NCI-H524 treated with DMSO at 0.1 percent for 48 hours (cell line): ENCODE results near the gene PIEZO2.

ENCODE experiments used
- DNase-seq: peaks from one replicate; lab custom pipeline; 2025; lab: John Stamatoyannopoulos, UW

The PIEZO2 gene

GRCh38 chr18:11112286-11112685 is 37.1 kb downstream of the PIEZO2 start:
- DNase-seq: no peak

- DNase-seq: no peak
These were observed 38.9 kb downstream of the PIEZO2 start for GRCh38 chr18:11110509-11110908.

- DNase-seq: no peak
These were observed 40.4 kb downstream of the PIEZO2 start for GRCh38 chr18:11108947-11109346.

- DNase-seq: no peak
These were observed 42.5 kb downstream of the PIEZO2 start for GRCh38 chr18:11106894-11107293.

- DNase-seq: no peak
These were observed 43.9 kb downstream of the PIEZO2 start for GRCh38 chr18:11105463-11105862.

- no peak for DNase-seq
These were observed 45.1 kb downstream of the PIEZO2 start for GRCh38 chr18:11104307-11104706.

GRCh38 chr18:11096839-11097750 is 52.3 kb downstream of the PIEZO2 start:
- DNase-seq: no peak

GRCh38 chr18:11096411-11096810 is 53.0 kb downstream of the PIEZO2 start:
- no peak for DNase-seq

GRCh38 chr18:11095674-11096293 is 53.6 kb downstream of the PIEZO2 start:
- no peak for DNase-seq

- no peak for DNase-seq
These were observed 54.2 kb downstream of the PIEZO2 start for GRCh38 chr18:11095211-11095610.

GRCh38 chr18:11091746-11092145 is 57.6 kb downstream of the PIEZO2 start:
- no peak for DNase-seq

GRCh38 chr18:11089931-11090715 is 59.2 kb downstream of the PIEZO2 start:
- DNase-seq: no peak

- DNase-seq: no peak
These were observed 68.3 kb downstream of the PIEZO2 start for GRCh38 chr18:11081009-11081532.

- no peak for DNase-seq
These were observed 70.9 kb downstream of the PIEZO2 start for GRCh38 chr18:11078491-11078890.

GRCh38 chr18:11077548-11078187 is 71.7 kb downstream of the PIEZO2 start:
- no peak for DNase-seq

GRCh38 chr18:11074889-11075288 is 74.5 kb downstream of the PIEZO2 start:
- DNase-seq: no peak

- DNase-seq: no peak
These were observed 75.4 kb downstream of the PIEZO2 start for GRCh38 chr18:11073971-11074370.

- DNase-seq: no peak
These were observed 76.7 kb downstream of the PIEZO2 start for GRCh38 chr18:11072632-11073031.

- no peak for DNase-seq
These were observed 78.1 kb downstream of the PIEZO2 start for GRCh38 chr18:11071300-11071699.

- no peak for DNase-seq
These were observed 78.8 kb downstream of the PIEZO2 start for GRCh38 chr18:11070593-11070992.

- DNase-seq: no peak
These were observed 83.3 kb downstream of the PIEZO2 start for GRCh38 chr18:11066038-11066437.
